ENCODE data around the gene RNF34. TPM values are rescaled to one million over a fixed set of nuclear protein-coding genes. Genes with fewer than 3 reads are reported as not detected.

RNF34 gene
- total and polyA plus RNA-seq, 2 of the 13 experiments (the other 11 are each of a cell fraction or from before 2014, with no cell fraction given): 36.8 to 53.2 TPM

- no peak; the same call in 1 of the 2 replicates for TF ChIP-seq ZBTB25 (CRISPR knock-in tag; IDR thresholded peaks at IDR 0.05)
- TF ChIP-seq ZNF564 (CRISPR knock-in tag; IDR thresholded peaks at IDR 0.05): peak; percentile 37; the same call in 1 of the 2 replicates
- TF ChIP-seq TBX2 (CRISPR knock-in tag; IDR thresholded peaks at IDR 0.05; ENCODE audit: borderline replicate concordance): peak; percentile 45
- no peak for TF ChIP-seq IRF9 (CRISPR knock-in tag; IDR thresholded peaks at IDR 0.05; ENCODE audit: borderline replicate concordance)
- no peak for TF ChIP-seq SATB2 (CRISPR knock-in tag; IDR thresholded peaks at IDR 0.05)
- no peak for TF ChIP-seq SOX13 (IDR thresholded peaks at IDR 0.05)
- peak in 1 of 2 experiments; percentile 11; a peak in 1 of 4 replicates for TF ChIP-seq SOX13 (CRISPR knock-in tag; conservative IDR thresholded peaks at IDR 0.05 in 1 of 2, IDR thresholded peaks at IDR 0.05 in 1 of 2)
- no peak for TF ChIP-seq ZNF44 (CRISPR knock-in tag; IDR thresholded peaks at IDR 0.05)
- no peak for TF ChIP-seq SMAD3 (CRISPR knock-in tag; IDR thresholded peaks at IDR 0.05)
- no peak for TF ChIP-seq TCF12 (IDR thresholded peaks at IDR 0.05)
- TF ChIP-seq TCF12 (CRISPR knock-in tag; IDR thresholded peaks at IDR 0.05): peak; percentile 59
- no peak for TF ChIP-seq ZNF704 (CRISPR knock-in tag; IDR thresholded peaks at IDR 0.05; ENCODE audit: borderline replicate concordance)
- TF ChIP-seq CENPX (CRISPR knock-in tag; IDR thresholded peaks at IDR 0.05): no peak
- no peak for TF ChIP-seq SMC3 (IDR thresholded peaks at IDR 0.05; ENCODE audit: low read length)
- TF ChIP-seq MAFG (CRISPR knock-in tag; IDR thresholded peaks at IDR 0.05): no peak
- no peak for TF ChIP-seq LCORL (IDR thresholded peaks at IDR 0.05)
- peak; percentile 63 for TF ChIP-seq LCORL (CRISPR knock-in tag; IDR thresholded peaks at IDR 0.05)
- no peak for TF ChIP-seq KDM6A (CRISPR knock-in tag; IDR thresholded peaks at IDR 0.05; ENCODE audit: low read depth)
- TF ChIP-seq ZNF749 (CRISPR knock-in tag; IDR thresholded peaks at IDR 0.05; ENCODE audit: borderline replicate concordance): no peak; the same call in 1 of the 2 replicates
- peak; percentile 34; the same call in 1 of the 2 replicates for TF ChIP-seq ZNF280D (CRISPR knock-in tag; IDR thresholded peaks at IDR 0.05)
- peak; percentile 67; the same call in 1 of the 2 replicates for TF ChIP-seq BHLHE40 (IDR thresholded peaks at IDR 0.05; ENCODE audit: low read length)
- no peak; the same call in 1 of the 2 replicates for TF ChIP-seq ZNF556 (CRISPR knock-in tag; IDR thresholded peaks at IDR 0.05; ENCODE audit: borderline replicate concordance)
- TF ChIP-seq ZMAT3 (CRISPR knock-in tag; conservative IDR thresholded peaks at IDR 0.05): peak; percentile 50; the same call in 1 of the 2 replicates
Measured at GRCh38 chr12:121399391-121400331, at the start of gene RNF34 (continued).
